GM18907 (cell line): Measurements from ENCODE around the gene CCDC77.

Source experiments
- ATAC-seq: cut with Tn5 transposase; IDR thresholded peaks from one replicate; pipeline ENCODE4 v1.9.1; 2021; ENCODE audit warnings: mild to moderate bottlenecking, moderate library complexity; ENCODE audit not compliant: unreplicated experiment

The CCDC77 gene

GRCh38 chr12:479161-479560 lies 77.7 kb downstream of the CCDC77 start:
- no peak for ATAC-seq

DNA sequence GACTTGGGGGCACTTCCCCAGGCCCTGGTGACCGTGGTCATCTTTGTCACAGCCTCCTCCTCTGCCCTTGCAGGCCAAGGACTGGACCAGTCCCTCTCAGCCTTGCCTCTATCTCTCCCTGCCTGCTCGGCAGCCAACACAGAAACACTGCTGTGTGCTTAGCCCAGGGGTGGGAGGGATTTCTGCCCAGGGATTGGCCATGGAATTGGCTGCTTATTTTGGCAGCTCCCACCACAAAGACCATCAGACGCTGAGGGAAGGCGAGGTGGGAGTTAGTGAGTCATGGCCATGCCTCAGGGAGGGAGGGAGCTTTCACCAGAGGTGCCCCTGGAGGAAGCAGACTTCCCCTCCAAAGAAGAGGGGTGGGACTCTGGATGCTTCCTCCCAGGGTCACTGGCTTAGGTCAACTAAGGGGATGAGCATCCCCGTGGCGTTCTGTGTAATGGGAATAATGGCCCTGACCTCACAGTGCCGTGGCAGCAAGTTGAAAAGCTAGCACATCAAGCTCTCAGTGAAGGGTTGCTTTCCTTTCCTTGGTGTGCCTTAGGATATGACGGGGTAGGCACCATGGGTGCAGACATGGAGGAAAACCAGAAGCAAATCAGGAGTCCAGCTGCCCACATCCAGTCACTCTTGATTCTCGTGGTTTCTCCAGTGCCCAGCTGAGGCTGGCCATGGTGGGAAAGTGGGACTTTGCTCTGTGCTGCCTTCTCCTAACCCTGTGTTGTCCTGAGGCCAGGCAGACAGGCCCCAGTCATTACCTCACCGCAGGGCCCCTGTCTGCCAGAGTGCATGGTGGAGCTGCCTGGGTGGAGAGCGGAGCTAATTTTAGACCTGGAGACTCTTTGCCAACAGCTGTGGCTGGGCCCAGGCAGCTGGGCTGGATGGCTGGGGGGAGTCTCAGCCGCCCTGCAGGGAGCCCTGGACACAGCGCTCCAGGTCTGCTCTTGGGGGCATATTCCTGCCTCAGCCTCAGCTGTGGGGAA lies 79.7 kb downstream of the CCDC77 start:
- ATAC-seq: no peak

GRCh38 chr12:482061-482460 lies 80.6 kb downstream of the CCDC77 start:
- no peak for ATAC-seq

DNA sequence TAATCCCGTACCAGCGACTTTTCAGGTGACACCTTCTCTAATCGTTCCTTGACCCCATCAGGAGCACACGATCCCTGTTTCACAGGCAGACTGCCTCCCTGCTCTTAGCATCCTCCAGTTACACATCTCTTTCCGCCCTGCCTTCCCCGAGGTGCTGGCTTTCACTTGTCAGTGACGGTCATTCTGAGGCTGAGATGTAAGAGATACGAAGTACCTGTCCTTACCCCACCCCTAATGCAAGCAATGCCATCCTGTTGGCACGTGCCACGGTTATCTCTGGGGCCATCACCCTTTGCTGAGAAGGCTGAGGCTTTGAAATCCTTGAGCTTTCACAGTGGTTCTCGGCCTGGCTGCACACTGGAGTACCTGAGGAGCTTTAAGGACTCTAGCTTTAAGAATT lies 82.7 kb downstream of the CCDC77 start:
- ATAC-seq: no peak

DNA sequence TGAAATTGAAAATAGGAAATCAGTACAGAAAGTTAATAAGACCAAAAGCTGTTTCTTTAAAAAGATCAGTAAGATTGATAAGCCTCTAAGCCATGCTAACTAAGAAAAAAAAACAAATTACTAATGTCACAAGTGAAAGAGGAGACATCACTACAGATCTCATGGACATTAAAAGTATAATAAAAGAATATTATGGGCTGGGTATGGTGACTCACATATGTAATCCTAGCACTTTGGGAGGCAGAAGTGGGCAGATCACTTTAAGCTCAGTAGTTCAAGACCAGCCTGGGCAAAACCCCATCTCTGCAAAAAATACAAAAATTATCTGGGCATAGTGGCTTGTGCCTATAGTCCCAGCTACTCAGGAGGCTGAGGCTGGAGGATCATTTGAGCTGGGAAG lies 88.8 kb downstream of the CCDC77 start:
- no peak for ATAC-seq
